ENCODE data around the gene USP11.

GRCh38 chrX:47186096-47186740 is 46.6 kb upstream of the USP11 start:
- TF ChIP-seq POLR2AphosphoS5 (IDR thresholded peaks at IDR 0.05; ENCODE audit: borderline replicate concordance, low read depth, low read length) (no peak), EZH2 (IDR thresholded peaks at IDR 0.05) (no peak)

Data from SK-N-MC (cell line).